ENCODE results near the gene SMAP2. TPM values are rescaled to one million over a fixed set of nuclear protein-coding genes. Genes with fewer than 3 reads are reported as not detected.

Gene SMAP2
- total RNA-seq, 1 experiment from 2014 or later, result 6.8 TPM

GRCh38 chr1:40413527-40414252 is 40.2 kb downstream of the SMAP2 start:
- no peaks in the 10 kb centered on the region for H3K4me1 ChIP-seq
- Mint-ChIP-seq H3K4me3 (ENCODE audit: unreplicated experiment) (no peak overlapping the region), H3K9me3 (ENCODE audit: unreplicated experiment) (no peaks in the 10 kb centered on the region), H3K27me3 (ENCODE audit: insufficient read depth, unreplicated experiment) (no peaks in the 10 kb centered on the region), H3K36me3 (ENCODE audit: insufficient read depth, unreplicated experiment) (peaks cover 2% of the 10 kb centered on the region), H3K4me1 (ENCODE audit: low read depth, unreplicated experiment) (peaks cover 6% of the 10 kb centered on the region), H3K27ac (ENCODE audit: unreplicated experiment) (no peak overlapping the region)
- H3K36me3 ChIP-seq (ENCODE audit: control insufficient read depth, insufficient read depth, low read length), result no peaks in the 10 kb centered on the region; the same call in 1 of the 2 replicates
- no peaks in the 10 kb centered on the region for H3K9me3 ChIP-seq
- no TSS peak for BruUV-seq (replicated peaks)
- no peak for DNase-seq
- intact Hi-C loops (cut with micrococcal nuclease; ENCODE audit: unreplicated experiment), result no loop called here
- ChIA-PET POLR2A (no interaction called here), CTCF (no interaction called here)
- H3K4me3 ChIP-seq (ENCODE audit: low read depth, low read length), result no peak overlapping the region
- no peaks in the 10 kb centered on the region for H3K27me3 ChIP-seq (replicated peaks; ENCODE audit: control insufficient read depth, insufficient read depth, low read length)
- TF ChIP-seq, protein P1, sequence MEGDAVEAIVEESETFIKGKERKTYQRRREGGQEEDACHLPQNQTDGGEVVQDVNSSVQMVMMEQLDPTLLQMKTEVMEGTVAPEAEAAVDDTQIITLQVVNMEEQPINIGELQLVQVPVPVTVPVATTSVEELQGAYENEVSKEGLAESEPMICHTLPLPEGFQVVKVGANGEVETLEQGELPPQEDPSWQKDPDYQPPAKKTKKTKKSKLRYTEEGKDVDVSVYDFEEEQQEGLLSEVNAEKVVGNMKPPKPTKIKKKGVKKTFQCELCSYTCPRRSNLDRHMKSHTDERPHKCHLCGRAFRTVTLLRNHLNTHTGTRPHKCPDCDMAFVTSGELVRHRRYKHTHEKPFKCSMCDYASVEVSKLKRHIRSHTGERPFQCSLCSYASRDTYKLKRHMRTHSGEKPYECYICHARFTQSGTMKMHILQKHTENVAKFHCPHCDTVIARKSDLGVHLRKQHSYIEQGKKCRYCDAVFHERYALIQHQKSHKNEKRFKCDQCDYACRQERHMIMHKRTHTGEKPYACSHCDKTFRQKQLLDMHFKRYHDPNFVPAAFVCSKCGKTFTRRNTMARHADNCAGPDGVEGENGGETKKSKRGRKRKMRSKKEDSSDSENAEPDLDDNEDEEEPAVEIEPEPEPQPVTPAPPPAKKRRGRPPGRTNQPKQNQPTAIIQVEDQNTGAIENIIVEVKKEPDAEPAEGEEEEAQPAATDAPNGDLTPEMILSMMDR (IDR thresholded peaks at IDR 0.05; ENCODE audit: insufficient read depth in 1 of 2, low read depth in 1 of 2, low read length in 1 of 2, severe bottlenecking in 1 of 2, unreplicated experiment in 1 of 2), result no peak

DNA sequence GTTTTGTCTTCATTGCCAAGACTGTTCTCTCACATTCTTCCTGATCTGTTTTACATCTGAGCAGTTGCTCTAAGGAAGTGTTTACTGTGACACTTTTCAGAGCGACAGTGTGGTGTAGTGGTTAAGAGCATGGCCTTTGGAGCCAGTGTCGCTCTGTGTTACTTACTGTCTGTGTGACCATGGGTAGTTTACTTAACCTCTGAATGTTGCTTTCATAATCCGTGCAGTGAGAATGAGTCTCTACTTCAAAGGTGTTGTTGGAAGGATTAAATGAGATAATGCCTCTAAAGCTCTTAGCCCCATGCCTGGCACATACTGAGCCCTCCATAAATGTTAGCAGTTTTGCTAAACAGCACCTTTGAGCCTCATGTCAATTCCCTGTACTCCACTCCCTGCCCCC is 40.8 kb downstream of the SMAP2 start:
- intact Hi-C loops (cut with micrococcal nuclease; ENCODE audit: unreplicated experiment), result no loop called here
- DNase-seq, result no peak
- H3K27me3 ChIP-seq (replicated peaks; ENCODE audit: control insufficient read depth, insufficient read depth, low read length), result no peaks in the 10 kb centered on the region
- ChIA-PET POLR2A (no interaction called here), CTCF (no interaction called here)
- no TSS peak for BruUV-seq (replicated peaks)
- H3K4me3 Mint-ChIP-seq (ENCODE audit: unreplicated experiment), result no peak overlapping the region
- H3K36me3 ChIP-seq (ENCODE audit: control insufficient read depth, insufficient read depth, low read length), result no peaks in the 10 kb centered on the region; the same call in 1 of the 2 replicates
- H3K9me3 ChIP-seq, result no peaks in the 10 kb centered on the region
- no peaks in the 10 kb centered on the region for H3K27me3 Mint-ChIP-seq (ENCODE audit: insufficient read depth, unreplicated experiment)
- peaks cover 6% of the 10 kb centered on the region for H3K36me3 Mint-ChIP-seq (ENCODE audit: insufficient read depth, unreplicated experiment)
- H3K4me1 Mint-ChIP-seq (ENCODE audit: low read depth, unreplicated experiment), result peaks cover 6% of the 10 kb centered on the region
- TF ChIP-seq, protein P1 (IDR thresholded peaks at IDR 0.05; ENCODE audit: insufficient read depth in 1 of 2, low read depth in 1 of 2, low read length in 1 of 2, severe bottlenecking in 1 of 2, unreplicated experiment in 1 of 2), result no peak
- H3K9me3 Mint-ChIP-seq (ENCODE audit: unreplicated experiment), result no peaks in the 10 kb centered on the region
- H3K4me1 ChIP-seq, result no peaks in the 10 kb centered on the region
- no peak overlapping the region for H3K4me3 ChIP-seq (ENCODE audit: low read depth, low read length)
- no peak overlapping the region for H3K27ac Mint-ChIP-seq (ENCODE audit: unreplicated experiment)

GRCh38 chr1:40416709-40417108 is 43.2 kb downstream of the SMAP2 start:
- ChIA-PET POLR2A (no interaction called here), CTCF (no interaction called here)

More at GRCh38 chr1:40416709-40417108, 43.2 kb downstream of the SMAP2 start:
- Mint-ChIP-seq H3K36me3 (ENCODE audit: insufficient read depth, unreplicated experiment) (peaks cover 6% of the 10 kb centered on the region), H3K9me3 (ENCODE audit: unreplicated experiment) (no peaks in the 10 kb centered on the region), H3K27me3 (ENCODE audit: insufficient read depth, unreplicated experiment) (no peaks in the 10 kb centered on the region), H3K4me3 (ENCODE audit: unreplicated experiment) (no peak overlapping the region), H3K27ac (ENCODE audit: unreplicated experiment) (no peak overlapping the region), H3K4me1 (ENCODE audit: low read depth, unreplicated experiment) (peaks cover 6% of the 10 kb centered on the region)
- TF ChIP-seq, protein P1 (IDR thresholded peaks at IDR 0.05; ENCODE audit: insufficient read depth in 1 of 2, low read depth in 1 of 2, low read length in 1 of 2, severe bottlenecking in 1 of 2, unreplicated experiment in 1 of 2), result no peak
- intact Hi-C loops (cut with micrococcal nuclease; ENCODE audit: unreplicated experiment), result no loop called here
- Histone ChIP-seq H3K9me3 (no peaks in the 10 kb centered on the region), H3K4me3 (ENCODE audit: low read depth, low read length) (no peak overlapping the region), H3K27me3 (replicated peaks; ENCODE audit: control insufficient read depth, insufficient read depth, low read length) (no peaks in the 10 kb centered on the region), H3K4me1 (no peaks in the 10 kb centered on the region), H3K36me3 (ENCODE audit: control insufficient read depth, insufficient read depth, low read length) (no peaks in the 10 kb centered on the region; the same call in 1 of the 2 replicates)
- DNase-seq, result no peak
- BruUV-seq (replicated peaks), result no TSS peak

Data from Caco-2 (cell line).